Measurements from ENCODE around the gene GALK2. TPM values are rescaled to one million over a fixed set of nuclear protein-coding genes. Genes with fewer than 3 reads are reported as not detected.
A peak's percentile ranks its signal among the peaks of the same experiment; 100 is the strongest.
"Not testable (repeated sequence)": the region's sequence is repeated elsewhere in the genome, so short reads cannot be mapped to it uniquely, and the experiment has no call there.

Gene GALK2
- total RNA-seq, 1 experiment from 2014 or later, result 43.5 TPM

- CTCF ChIA-PET, result no interaction called here
- TF ChIP-seq, protein P1, sequence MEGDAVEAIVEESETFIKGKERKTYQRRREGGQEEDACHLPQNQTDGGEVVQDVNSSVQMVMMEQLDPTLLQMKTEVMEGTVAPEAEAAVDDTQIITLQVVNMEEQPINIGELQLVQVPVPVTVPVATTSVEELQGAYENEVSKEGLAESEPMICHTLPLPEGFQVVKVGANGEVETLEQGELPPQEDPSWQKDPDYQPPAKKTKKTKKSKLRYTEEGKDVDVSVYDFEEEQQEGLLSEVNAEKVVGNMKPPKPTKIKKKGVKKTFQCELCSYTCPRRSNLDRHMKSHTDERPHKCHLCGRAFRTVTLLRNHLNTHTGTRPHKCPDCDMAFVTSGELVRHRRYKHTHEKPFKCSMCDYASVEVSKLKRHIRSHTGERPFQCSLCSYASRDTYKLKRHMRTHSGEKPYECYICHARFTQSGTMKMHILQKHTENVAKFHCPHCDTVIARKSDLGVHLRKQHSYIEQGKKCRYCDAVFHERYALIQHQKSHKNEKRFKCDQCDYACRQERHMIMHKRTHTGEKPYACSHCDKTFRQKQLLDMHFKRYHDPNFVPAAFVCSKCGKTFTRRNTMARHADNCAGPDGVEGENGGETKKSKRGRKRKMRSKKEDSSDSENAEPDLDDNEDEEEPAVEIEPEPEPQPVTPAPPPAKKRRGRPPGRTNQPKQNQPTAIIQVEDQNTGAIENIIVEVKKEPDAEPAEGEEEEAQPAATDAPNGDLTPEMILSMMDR (IDR thresholded peaks at IDR 0.05; ENCODE audit: unreplicated experiment), result no peak
- POLR2A ChIA-PET, result interaction anchor here (1.0 to 6.2 kb wide), 3 partner anchors 9 to 196 kb away, joined by 3 to 140 read pairs (median 3); partner anchors contain the start of gene COPS2
- peak overlapping the region; percentile 96 for H3K4me3 Mint-ChIP-seq (ENCODE audit: unreplicated experiment)
- no TSS peak for BruUV-seq (replicated peaks)
- H3K36me3 Mint-ChIP-seq (ENCODE audit: insufficient read depth, unreplicated experiment), result peaks cover 4% of the 10 kb centered on the region
- no peaks in the 10 kb centered on the region for H3K27me3 Mint-ChIP-seq (ENCODE audit: insufficient read depth, unreplicated experiment)
- H3K9me3 Mint-ChIP-seq (ENCODE audit: unreplicated experiment), result no peaks in the 10 kb centered on the region
- H3K4me1 Mint-ChIP-seq (ENCODE audit: insufficient read depth, unreplicated experiment), result peaks cover 7% of the 10 kb centered on the region
- DNase-seq (ENCODE audit: unreplicated experiment), result no peak
- H3K27ac Mint-ChIP-seq (ENCODE audit: low read depth, unreplicated experiment), result peak overlapping the region; percentile 99
- intact Hi-C loops (cut with micrococcal nuclease), result no loop called here
Observed at GRCh38 chr15:49171790-49172189, 1.7 kb downstream of the GALK2 start.

GRCh38 chr15:49174902-49175301 is 4.9 kb downstream of the GALK2 start:
- CTCF ChIA-PET, result interaction anchor here (0.6 to 0.9 kb wide), 2 partner anchors 22 to 247 kb away, joined by 3 read pairs; no protein-coding TSS in a partner anchor
- intact Hi-C loops (cut with micrococcal nuclease), result no loop called here
- no peak overlapping the region for H3K27ac Mint-ChIP-seq (ENCODE audit: low read depth, unreplicated experiment)
- H3K27me3 Mint-ChIP-seq (ENCODE audit: insufficient read depth, unreplicated experiment), result no peaks in the 10 kb centered on the region
- H3K9me3 Mint-ChIP-seq (ENCODE audit: unreplicated experiment), result no peaks in the 10 kb centered on the region
- TF ChIP-seq, protein P1 (IDR thresholded peaks at IDR 0.05; ENCODE audit: unreplicated experiment), result no peak
- no peak overlapping the region for H3K4me3 Mint-ChIP-seq (ENCODE audit: unreplicated experiment)
- no peak for DNase-seq (ENCODE audit: unreplicated experiment)
- BruUV-seq (replicated peaks), result no TSS peak
- H3K4me1 Mint-ChIP-seq (ENCODE audit: insufficient read depth, unreplicated experiment), result peaks cover 7% of the 10 kb centered on the region
- POLR2A ChIA-PET, result interaction anchor here (1.3 to 2.4 kb wide), 2 partner anchors 19 to 21 kb away, joined by 3 to 11 read pairs; partner anchors contain the start of gene COPS2
- H3K36me3 Mint-ChIP-seq (ENCODE audit: insufficient read depth, unreplicated experiment), result peaks cover 12% of the 10 kb centered on the region

DNA sequence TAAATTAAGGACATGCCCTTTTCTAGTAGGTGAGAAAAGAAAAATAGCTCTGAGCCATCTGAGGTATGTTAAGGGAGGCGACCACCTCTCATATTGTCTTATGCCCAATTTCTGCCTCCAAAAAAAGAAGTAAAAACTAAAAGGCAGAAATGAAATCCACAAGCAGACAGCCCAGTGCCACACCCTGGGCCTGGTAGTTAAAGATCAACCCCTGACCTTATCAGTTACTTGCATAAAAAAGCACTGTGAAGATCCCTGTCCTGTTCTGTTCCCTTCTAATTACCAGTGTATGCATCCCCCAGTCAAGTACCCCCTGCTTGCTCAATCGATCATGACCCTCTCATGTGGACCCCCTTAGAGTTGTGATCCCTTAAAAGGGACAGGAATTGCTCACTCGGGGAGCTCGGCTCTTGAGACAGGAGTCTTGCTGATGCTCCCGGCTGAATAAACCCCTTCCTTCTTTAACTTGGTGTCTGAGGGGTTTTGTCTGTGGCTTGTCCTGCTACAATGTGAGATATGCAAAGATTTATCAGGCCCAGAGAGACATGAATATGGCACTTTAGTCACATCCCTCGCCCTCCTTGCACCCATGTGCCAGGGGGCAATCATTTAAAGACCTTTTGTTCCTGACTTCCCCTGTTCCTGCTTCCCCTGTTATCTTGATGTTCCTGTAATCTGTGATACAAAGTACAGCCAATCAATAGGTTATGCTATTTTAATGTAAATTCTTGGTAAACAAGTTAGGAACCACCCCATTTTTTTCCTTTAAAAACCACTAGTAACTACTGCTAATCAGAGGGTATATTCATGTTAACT is 5.7 kb downstream of the GALK2 start:
- peaks cover 12% of the 10 kb centered on the region for H3K4me1 Mint-ChIP-seq (ENCODE audit: insufficient read depth, unreplicated experiment)
- H3K4me3 Mint-ChIP-seq (ENCODE audit: unreplicated experiment); DNase-seq (ENCODE audit: unreplicated experiment); H3K9me3 Mint-ChIP-seq (ENCODE audit: unreplicated experiment); BruUV-seq (replicated peaks); H3K27me3 Mint-ChIP-seq (ENCODE audit: insufficient read depth, unreplicated experiment); intact Hi-C loops (cut with micrococcal nuclease): not testable (repeated sequence)
- H3K36me3 Mint-ChIP-seq (ENCODE audit: insufficient read depth, unreplicated experiment), result peaks cover 15% of the 10 kb centered on the region
- POLR2A ChIA-PET, result interaction anchor here (1.3 to 2.4 kb wide), 2 partner anchors 20 kb away, joined by 3 to 11 read pairs; partner anchors contain the start of gene COPS2
- H3K27ac Mint-ChIP-seq (ENCODE audit: low read depth, unreplicated experiment), result peak overlapping the region; percentile 63
- CTCF ChIA-PET, result interaction anchor here (0.9 kb wide), 1 partner anchor 21 kb away, joined by 3 read pairs; no protein-coding TSS in a partner anchor

GRCh38 chr15:49178497-49178896 is 8.4 kb downstream of the GALK2 start:
- no TSS peak for BruUV-seq (replicated peaks)
- CTCF ChIA-PET, result no interaction called here

More at GRCh38 chr15:49178497-49178896, 8.4 kb downstream of the GALK2 start:
- Mint-ChIP-seq H3K27ac (ENCODE audit: low read depth, unreplicated experiment) (no peak overlapping the region), H3K4me1 (ENCODE audit: insufficient read depth, unreplicated experiment) (peaks cover 14% of the 10 kb centered on the region), H3K36me3 (ENCODE audit: insufficient read depth, unreplicated experiment) (peaks cover 17% of the 10 kb centered on the region), H3K27me3 (ENCODE audit: insufficient read depth, unreplicated experiment) (no peaks in the 10 kb centered on the region), H3K9me3 (ENCODE audit: unreplicated experiment) (no peaks in the 10 kb centered on the region), H3K4me3 (ENCODE audit: unreplicated experiment) (no peak overlapping the region)
- POLR2A ChIA-PET, result interaction anchor here (0.6 to 1.2 kb wide), 2 partner anchors 8 to 132 kb away, joined by 4 to 6 read pairs; partner anchors contain the start of genes GALK2 and SECISBP2L
- intact Hi-C loops (cut with micrococcal nuclease), result no loop called here
- TF ChIP-seq, protein P1 (IDR thresholded peaks at IDR 0.05; ENCODE audit: unreplicated experiment), result no peak
- no peak for DNase-seq (ENCODE audit: unreplicated experiment)
